ENCODE measurements around the gene EPDR1.

The EPDR1 gene

DNA sequence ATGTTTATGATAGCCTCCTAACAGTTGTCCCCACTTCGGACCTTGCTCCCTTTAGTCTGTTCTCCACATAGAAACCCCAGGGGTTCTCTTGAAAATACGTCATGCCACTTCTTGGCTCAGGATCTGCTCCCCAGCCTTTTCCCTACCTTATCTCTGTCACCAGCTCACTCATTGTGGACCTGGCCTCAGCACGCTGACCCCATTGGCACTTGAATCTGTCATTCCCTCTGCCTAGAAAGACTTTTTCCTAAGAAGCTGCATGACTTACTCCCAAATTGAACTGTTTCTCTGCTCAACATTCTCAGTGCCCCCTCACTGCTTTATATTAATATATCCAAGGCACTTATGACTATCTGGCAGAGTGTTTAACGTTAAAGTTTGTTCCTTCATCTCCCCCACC, 8.4 kb downstream of the EPDR1 start:
- H3K27me3 ChIP-seq (ENCODE audit: control insufficient read depth, insufficient read depth, low read length): no peaks in the 10 kb centered on the region
- H3K9me3 ChIP-seq (ENCODE audit: control insufficient read depth, insufficient read depth, low read depth, low read length): 0 out of 2 replicates have a peak, but pooled peaks cover 8% of the 10 kb centered on the region
- no peaks in the 10 kb centered on the region for H3K4me1 ChIP-seq (ENCODE audit: control insufficient read depth, insufficient read depth, low read length)
- no peak overlapping the region for H3K27ac ChIP-seq (ENCODE audit: low read depth, low read length)
- H3K4me3 ChIP-seq (ENCODE audit: low read depth, low read length): no peak overlapping the region
- H3K9ac ChIP-seq (ENCODE audit: low read length): no peak overlapping the region
- no peaks in the 10 kb centered on the region for H3K36me3 ChIP-seq (ENCODE audit: control insufficient read depth, insufficient read depth, low read length)

- Histone ChIP-seq H3K27ac (ENCODE audit: low read depth, low read length) (no peak overlapping the region), H3K4me3 (ENCODE audit: low read depth, low read length) (no peak overlapping the region), H3K9ac (ENCODE audit: low read length) (no peak overlapping the region), H3K27me3 (ENCODE audit: control insufficient read depth, insufficient read depth, low read length) (no peaks in the 10 kb centered on the region), H3K4me1 (ENCODE audit: control insufficient read depth, insufficient read depth, low read length) (no peaks in the 10 kb centered on the region), H3K36me3 (ENCODE audit: control insufficient read depth, insufficient read depth, low read length) (no peaks in the 10 kb centered on the region), H3K9me3 (ENCODE audit: control insufficient read depth, insufficient read depth, low read depth, low read length) (0 out of 2 replicates have a peak, but pooled peaks cover 2% of the 10 kb centered on the region)
Measured at GRCh38 chr7:37930226-37930948, 9.9 kb downstream of the EPDR1 start.

GRCh38 chr7:37932543-37932942, 12.1 kb downstream of the EPDR1 start:
- Histone ChIP-seq H3K27me3 (ENCODE audit: control insufficient read depth, insufficient read depth, low read length) (no peaks in the 10 kb centered on the region), H3K36me3 (ENCODE audit: control insufficient read depth, insufficient read depth, low read length) (no peaks in the 10 kb centered on the region), H3K9me3 (ENCODE audit: control insufficient read depth, insufficient read depth, low read depth, low read length) (no peaks in the 10 kb centered on the region), H3K27ac (ENCODE audit: low read depth, low read length) (no peak overlapping the region), H3K9ac (ENCODE audit: low read length) (no peak overlapping the region), H3K4me3 (ENCODE audit: low read depth, low read length) (no peak overlapping the region), H3K4me1 (ENCODE audit: control insufficient read depth, insufficient read depth, low read length) (no peaks in the 10 kb centered on the region)

DNA sequence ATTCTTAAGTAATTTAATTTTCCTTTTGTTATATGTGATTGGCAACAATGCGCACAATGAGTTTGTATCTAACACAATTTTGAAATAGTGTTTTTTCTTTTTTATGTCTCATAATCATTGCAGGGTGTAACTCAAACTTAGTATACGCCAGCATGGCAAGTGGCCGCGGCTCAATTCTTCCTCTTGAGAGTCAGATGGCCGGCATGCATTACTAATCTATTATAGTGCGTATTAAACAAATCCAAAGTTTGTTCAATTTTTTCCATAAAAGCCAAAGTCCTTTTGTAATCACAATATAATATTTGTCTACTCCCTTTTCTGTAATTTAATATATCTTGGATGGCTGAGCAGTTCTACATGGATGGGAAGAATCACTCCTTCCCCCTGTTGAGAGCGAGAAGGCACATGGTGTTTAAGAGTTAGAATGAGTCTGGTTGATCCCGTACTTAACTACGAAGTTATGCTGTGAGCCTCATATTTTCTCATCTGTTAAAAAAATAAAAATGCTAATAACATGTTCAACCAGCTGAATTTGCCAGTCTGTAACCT, 12.7 kb downstream of the EPDR1 start:
- no peak overlapping the region for H3K9ac ChIP-seq (ENCODE audit: low read length)
- no peak overlapping the region for H3K27ac ChIP-seq (ENCODE audit: low read depth, low read length)
- no peaks in the 10 kb centered on the region for H3K36me3 ChIP-seq (ENCODE audit: control insufficient read depth, insufficient read depth, low read length)
- no peak overlapping the region for H3K4me3 ChIP-seq (ENCODE audit: low read depth, low read length)
- no peaks in the 10 kb centered on the region for H3K27me3 ChIP-seq (ENCODE audit: control insufficient read depth, insufficient read depth, low read length)
- H3K4me1 ChIP-seq (ENCODE audit: control insufficient read depth, insufficient read depth, low read length): no peaks in the 10 kb centered on the region
- H3K9me3 ChIP-seq (ENCODE audit: control insufficient read depth, insufficient read depth, low read depth, low read length): no peaks in the 10 kb centered on the region

DNA sequence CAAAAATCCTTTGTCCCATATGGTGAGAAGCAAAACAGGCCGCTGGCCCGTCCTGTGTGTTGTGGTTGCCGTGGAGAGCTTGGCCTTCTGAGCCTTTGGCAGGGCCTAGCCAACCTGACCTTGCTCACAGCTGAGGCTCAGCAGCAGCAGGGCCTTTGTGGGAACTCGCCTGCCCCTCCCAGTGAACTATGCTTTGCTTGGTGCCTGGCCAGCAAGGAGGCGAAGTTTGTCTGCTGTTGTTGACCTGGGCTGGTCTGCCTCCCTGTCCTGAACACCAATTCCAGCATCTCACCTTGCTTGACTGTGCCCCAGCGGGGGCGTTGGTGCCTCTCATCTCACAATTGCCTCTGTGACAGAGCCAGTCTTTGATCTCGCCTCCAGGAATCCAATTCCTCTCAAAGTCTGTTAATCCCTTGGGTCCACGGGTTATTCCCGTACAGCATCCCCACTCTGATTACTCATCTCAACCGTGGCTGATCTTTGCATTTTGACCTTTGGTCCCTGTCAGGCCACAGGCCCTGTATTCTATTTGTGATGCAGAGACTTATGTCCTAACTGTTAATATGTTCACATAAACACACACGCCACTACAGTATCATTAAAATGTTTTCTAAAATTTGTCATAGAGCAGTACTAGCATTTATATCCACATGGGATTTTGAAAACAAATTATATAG, 22.6 kb downstream of the EPDR1 start:
- Histone ChIP-seq H3K9me3 (ENCODE audit: control insufficient read depth, insufficient read depth, low read depth, low read length) (no peaks in the 10 kb centered on the region; the same call in 1 of the 2 replicates), H3K36me3 (ENCODE audit: control insufficient read depth, insufficient read depth, low read length) (no peaks in the 10 kb centered on the region), H3K9ac (ENCODE audit: low read length) (no peak overlapping the region), H3K27me3 (ENCODE audit: control insufficient read depth, insufficient read depth, low read length) (no peaks in the 10 kb centered on the region), H3K27ac (ENCODE audit: low read depth, low read length) (no peak overlapping the region), H3K4me3 (ENCODE audit: low read depth, low read length) (no peak overlapping the region), H3K4me1 (ENCODE audit: control insufficient read depth, insufficient read depth, low read length) (0 out of 2 replicates have a peak, but pooled peaks cover 10% of the 10 kb centered on the region)

- Histone ChIP-seq H3K9me3 (ENCODE audit: control insufficient read depth, insufficient read depth, low read depth, low read length) (no peaks in the 10 kb centered on the region), H3K27ac (ENCODE audit: low read depth, low read length) (no peak overlapping the region), H3K27me3 (ENCODE audit: control insufficient read depth, insufficient read depth, low read length) (no peaks in the 10 kb centered on the region), H3K4me1 (ENCODE audit: control insufficient read depth, insufficient read depth, low read length) (0 out of 2 replicates have a peak, but pooled peaks cover 10% of the 10 kb centered on the region), H3K36me3 (ENCODE audit: control insufficient read depth, insufficient read depth, low read length) (no peaks in the 10 kb centered on the region), H3K9ac (ENCODE audit: low read length) (no peak overlapping the region), H3K4me3 (ENCODE audit: low read depth, low read length) (no peak overlapping the region)
Measured at GRCh38 chr7:37943905-37944736, 23.7 kb downstream of the EPDR1 start.

DNA sequence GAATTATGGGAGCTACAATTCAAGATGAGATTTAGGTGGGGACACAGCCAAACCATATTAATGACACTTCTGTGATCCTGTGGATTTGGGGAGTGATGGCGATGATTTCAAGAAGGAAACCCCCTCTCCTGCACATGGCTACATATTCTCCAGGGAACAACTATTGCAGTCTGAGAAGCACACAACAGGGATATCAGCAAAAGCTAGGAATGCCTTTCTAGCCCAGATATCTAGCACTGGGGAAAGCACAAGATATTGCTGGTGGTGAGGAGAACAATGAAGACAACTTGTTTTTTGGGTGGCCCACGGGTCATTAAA, 24.3 kb downstream of the EPDR1 start:
- H3K4me3 ChIP-seq (ENCODE audit: low read depth, low read length): no peak overlapping the region

GRCh38 chr7:37945336-37945735, 24.9 kb downstream of the EPDR1 start:
- Histone ChIP-seq H3K36me3 (ENCODE audit: control insufficient read depth, insufficient read depth, low read length) (no peaks in the 10 kb centered on the region), H3K9me3 (ENCODE audit: control insufficient read depth, insufficient read depth, low read depth, low read length) (no peaks in the 10 kb centered on the region), H3K4me1 (ENCODE audit: control insufficient read depth, insufficient read depth, low read length) (0 out of 2 replicates have a peak, but pooled peaks cover 10% of the 10 kb centered on the region), H3K9ac (ENCODE audit: low read length) (no peak overlapping the region), H3K27me3 (ENCODE audit: control insufficient read depth, insufficient read depth, low read length) (no peaks in the 10 kb centered on the region), H3K4me3 (ENCODE audit: low read depth, low read length) (no peak overlapping the region), H3K27ac (ENCODE audit: low read depth, low read length) (no peak overlapping the region)

More for the DNA sequence above, 24.3 kb downstream of the EPDR1 start:
- no peak overlapping the region for H3K9ac ChIP-seq (ENCODE audit: low read length)
- H3K27ac ChIP-seq (ENCODE audit: low read depth, low read length): no peak overlapping the region
- H3K27me3 ChIP-seq (ENCODE audit: control insufficient read depth, insufficient read depth, low read length): no peaks in the 10 kb centered on the region
- H3K4me1 ChIP-seq (ENCODE audit: control insufficient read depth, insufficient read depth, low read length): 0 out of 2 replicates have a peak, but pooled peaks cover 10% of the 10 kb centered on the region
- no peaks in the 10 kb centered on the region for H3K9me3 ChIP-seq (ENCODE audit: control insufficient read depth, insufficient read depth, low read depth, low read length)
- H3K36me3 ChIP-seq (ENCODE audit: control insufficient read depth, insufficient read depth, low read length): no peaks in the 10 kb centered on the region

- no peak overlapping the region for H3K27ac ChIP-seq (ENCODE audit: low read depth, low read length)
- H3K9me3 ChIP-seq (ENCODE audit: control insufficient read depth, insufficient read depth, low read depth, low read length): no peaks in the 10 kb centered on the region
- no peaks in the 10 kb centered on the region for H3K27me3 ChIP-seq (ENCODE audit: control insufficient read depth, insufficient read depth, low read length)
- H3K4me3 ChIP-seq (ENCODE audit: low read depth, low read length): no peak overlapping the region
- H3K4me1 ChIP-seq (ENCODE audit: control insufficient read depth, insufficient read depth, low read length): 0 out of 2 replicates have a peak, but pooled peaks cover 10% of the 10 kb centered on the region
- no peaks in the 10 kb centered on the region for H3K36me3 ChIP-seq (ENCODE audit: control insufficient read depth, insufficient read depth, low read length)
- no peak overlapping the region for H3K9ac ChIP-seq (ENCODE audit: low read length)
Measured at GRCh38 chr7:37947138-37947940, 26.9 kb downstream of the EPDR1 start.

- Histone ChIP-seq H3K4me1 (ENCODE audit: control insufficient read depth, insufficient read depth, low read length) (0 out of 2 replicates have a peak, but pooled peaks cover 7% of the 10 kb centered on the region), H3K9ac (ENCODE audit: low read length) (no peak overlapping the region), H3K27me3 (ENCODE audit: control insufficient read depth, insufficient read depth, low read length) (no peaks in the 10 kb centered on the region), H3K9me3 (ENCODE audit: control insufficient read depth, insufficient read depth, low read depth, low read length) (no peaks in the 10 kb centered on the region), H3K4me3 (ENCODE audit: low read depth, low read length) (no peak overlapping the region), H3K36me3 (ENCODE audit: control insufficient read depth, insufficient read depth, low read length) (no peaks in the 10 kb centered on the region), H3K27ac (ENCODE audit: low read depth, low read length) (no peak overlapping the region)
Measured at GRCh38 chr7:37947941-37948210, 27.4 kb downstream of the EPDR1 start.
